Activated B cell treated with CpG ODN at 0.5 μM for 24 hours (primary cell): Measurements from ENCODE around the gene BNIPL. TPM values are rescaled to one million over a fixed set of nuclear protein-coding genes. Genes with fewer than 3 reads are reported as not detected.

Experiments
- ATAC-seq: fragments of 200-7000 bp; cut with Tn5 transposase; one replicate; pipeline ENCODE4 v1.10.0; 2021; ENCODE audit warnings: low read depth, mild to moderate bottlenecking, moderate library complexity
- CTCF ChIA-PET: fragments of 350-600 bp; sonication (Branson Sonifier 250); formaldehyde crosslinking; loops from one replicate; lab custom pipeline; 2021; ENCODE audit warnings: antibody characterized with exemption; lab: Charles Lee
- POLR2A ChIA-PET: fragments of 350-600 bp; sonication (Branson Sonifier 250); formaldehyde crosslinking; loops from one replicate; lab custom pipeline; 2021; ENCODE audit warnings: antibody characterized with exemption; lab: Charles Lee
- DNase-seq: peaks from one replicate; pipeline ENCODE4 v3.0.0; 2022
- H3K27ac Mint-ChIP-seq: one replicate; pipeline ENCODE4 v1.8.0; 2020; ENCODE audit warnings: mixed read lengths
- H3K27me3 Mint-ChIP-seq: one replicate; pipeline ENCODE4 v1.8.0; 2021; ENCODE audit warnings: mixed read lengths
- H3K36me3 Mint-ChIP-seq: one replicate; pipeline ENCODE4 v1.8.0; 2021; ENCODE audit warnings: low read depth, mixed read lengths
- H3K4me1 Mint-ChIP-seq: one replicate; pipeline ENCODE4 v1.8.0; 2021; ENCODE audit warnings: mixed read lengths
- H3K4me3 Mint-ChIP-seq: one replicate; pipeline ENCODE4 v1.8.0; 2020; ENCODE audit warnings: mild to moderate bottlenecking, mixed read lengths
- H3K9me3 Mint-ChIP-seq: one replicate; pipeline ENCODE4 v1.8.0; 2020; ENCODE audit warnings: mixed read lengths
- CTCF ChIP-seq: fragments of 200-600 bp; IDR thresholded peaks from one replicate; pipeline ENCODE4 v1.8.0; 2022; ENCODE audit warnings: antibody characterized with exemption, mild to moderate bottlenecking
- intact Hi-C: fragments of 100-400 bp; cut with micrococcal nuclease; formaldehyde crosslinking; loops from one replicate; pipeline ENCODE4 v1.15.1; 2024
- total RNA-seq: library from RNA; stranded (reverse); gene quantifications from 2 replicates; pipeline ENCODE4 v1.2.3, GENCODE V29; 2022

Gene BNIPL
- total RNA-seq, 1 donor from 2014 or later: 1.00 TPM

GRCh38 chr1:151058692-151059091 lies 22.3 kb downstream of the BNIPL start:
- DNase-seq (peak; percentile 27), ATAC-seq (no peak)
- CTCF ChIA-PET: interaction anchor here (0.9 to 1.9 kb wide), 5 partner anchors 9 to 34 kb away, joined by 5 to 12 read pairs (median 5); partner anchors contain the start of genes C1orf56 and GABPB2
- H3K27me3 Mint-ChIP-seq: no peaks in the 10 kb centered on the region
- no peaks in the 10 kb centered on the region for H3K9me3 Mint-ChIP-seq
- H3K27ac Mint-ChIP-seq: peak overlapping the region; percentile 93
- POLR2A ChIA-PET: interaction anchor here (0.6 to 7.2 kb wide), 10 partner anchors 9 to 736 kb away, joined by 3 to 98 read pairs (median 4); partner anchors contain the start of genes C1orf56, GABPB2, MINDY1 and VPS72
- H3K4me3 Mint-ChIP-seq: peak overlapping the region; percentile 98
- H3K4me1 Mint-ChIP-seq: peaks cover 55% of the 10 kb centered on the region
- H3K36me3 Mint-ChIP-seq: peaks cover 55% of the 10 kb centered on the region
- intact Hi-C loops: loop anchor here (1.0 to 5.0 kb wide), 5 partner anchors 10 to 131 kb away; partner anchors contain the start of genes GABPB2, PRUNE1 and SETDB1
- no peak for TF ChIP-seq CTCF

GRCh38 chr1:151059109-151060006 lies 23.0 kb downstream of the BNIPL start, which contains the start of gene CDC42SE1:
CDC42SE1 (minus strand) TSS chr1:151059622; CDS start chr1:151055730, 3,892 bp downstream.
- Mint-ChIP-seq H3K4me3 (peak within 1 kb of the TSS; percentile 98), H3K4me1 (peaks cover 53% of the 10 kb centered on the region), H3K27ac (peak within 1 kb of the TSS; percentile 93), H3K9me3 (no peaks in the 10 kb centered on the region), H3K36me3 (peaks cover 48% of the 10 kb centered on the region), H3K27me3 (no peaks in the 10 kb centered on the region)
- ATAC-seq: peak; percentile 88
- TF ChIP-seq CTCF: no peak
- intact Hi-C loops: loop anchor here (1.0 to 5.0 kb wide), 5 partner anchors 11 to 132 kb away; partner anchors contain the start of genes GABPB2, PRUNE1 and SETDB1
- DNase-seq: peak; percentile 82
- CTCF ChIA-PET: interaction anchor here (0.9 to 2.4 kb wide), 8 partner anchors 9 to 96 kb away, joined by 3 to 12 read pairs (median 5); partner anchors contain the start of genes C1orf56, GABPB2 and TNFAIP8L2
- POLR2A ChIA-PET: interaction anchor here (0.6 to 7.2 kb wide), 11 partner anchors 8 to 908 kb away, joined by 3 to 98 read pairs (median 4); partner anchors contain the start of genes C1orf56, GABPB2, MINDY1 and VPS72

GRCh38 chr1:151060007-151060656 lies 23.7 kb downstream of the BNIPL start, which contains the start of gene MLLT11:
MLLT11 (plus strand) TSS chr1:151060397; CDS start chr1:151067225, 6,828 bp downstream.
- ChIA-PET POLR2A (interaction anchor here (0.6 to 7.2 kb wide), 9 partner anchors 11 to 908 kb away, joined by 3 to 98 read pairs (median 4); partner anchors contain the start of genes C1orf56, GABPB2, MINDY1 and VPS72), CTCF (interaction anchor here (1.0 to 2.4 kb wide), 6 partner anchors 8 to 96 kb away, joined by 3 to 12 read pairs (median 7); partner anchors contain the start of genes C1orf56, GABPB2 and TNFAIP8L2)
- DNase-seq (no peak), ATAC-seq (no peak)
- H3K9me3 Mint-ChIP-seq: no peaks in the 10 kb centered on the region
- peak within 1 kb of the TSS; percentile 93 for H3K27ac Mint-ChIP-seq
- H3K4me1 Mint-ChIP-seq: peaks cover 46% of the 10 kb centered on the region
- intact Hi-C loops: no loop called here
- H3K4me3 Mint-ChIP-seq: peak within 1 kb of the TSS; percentile 98
- no peaks in the 10 kb centered on the region for H3K27me3 Mint-ChIP-seq
- H3K36me3 Mint-ChIP-seq: peaks cover 40% of the 10 kb centered on the region
- TF ChIP-seq CTCF: no peak

GRCh38 chr1:151060657-151061421 lies 24.5 kb downstream of the BNIPL start:
- Mint-ChIP-seq H3K9me3 (no peaks in the 10 kb centered on the region), H3K4me3 (peak overlapping the region; percentile 98), H3K27ac (peak overlapping the region; percentile 93), H3K4me1 (peaks cover 39% of the 10 kb centered on the region), H3K27me3 (no peaks in the 10 kb centered on the region), H3K36me3 (peaks cover 33% of the 10 kb centered on the region)
- no peak for TF ChIP-seq CTCF
- ATAC-seq (no peak), DNase-seq (no peak)
- intact Hi-C loops: no loop called here
- ChIA-PET CTCF (interaction anchor here (1.0 to 2.4 kb wide), 8 partner anchors 7 to 95 kb away, joined by 3 to 12 read pairs (median 5); partner anchors contain the start of genes C1orf56, GABPB2 and TNFAIP8L2), POLR2A (interaction anchor here (0.6 to 7.2 kb wide), 5 partner anchors 10 to 975 kb away, joined by 3 to 98 read pairs (median 5); partner anchors contain the start of genes C1orf56 and GABPB2)
